Raji (cell line): ENCODE data around the gene TGM4.

Experiments used
- POLR2A ChIP-seq: IDR thresholded peaks from 2 replicates; pipeline ENCODE4 v1.6.1; 2011; ENCODE audit warnings: low read depth, low read length, control low read depth; ENCODE audit not compliant: insufficient read depth

Gene TGM4

GRCh38 chr3:44899683-44900367 is 25.4 kb downstream of the TGM4 start:
- TF ChIP-seq POLR2A = no peak

- TF ChIP-seq POLR2A = no peak
Observed at GRCh38 chr3:44902628-44903027, 28.2 kb downstream of the TGM4 start.

- TF ChIP-seq POLR2A = no peak
Observed at GRCh38 chr3:44903314-44903713, 28.9 kb downstream of the TGM4 start.

GRCh38 chr3:44903751-44904150 is 29.3 kb downstream of the TGM4 start:
- no peak for TF ChIP-seq POLR2A

GRCh38 chr3:44905446-44906157 is 31.2 kb downstream of the TGM4 start:
- TF ChIP-seq POLR2A = no peak

GRCh38 chr3:44906997-44907396 is 32.6 kb downstream of the TGM4 start:
- no peak for TF ChIP-seq POLR2A

- TF ChIP-seq POLR2A = no peak
Observed at GRCh38 chr3:44907612-44908011, 33.2 kb downstream of the TGM4 start.

GRCh38 chr3:44909063-44909462 is 34.7 kb downstream of the TGM4 start:
- no peak for TF ChIP-seq POLR2A

GRCh38 chr3:44910693-44911092 is 36.3 kb downstream of the TGM4 start:
- TF ChIP-seq POLR2A = no peak

GRCh38 chr3:44913868-44914468 is 39.6 kb downstream of the TGM4 start:
- no peak for TF ChIP-seq POLR2A

GRCh38 chr3:44914936-44915335 is 40.5 kb downstream of the TGM4 start:
- no peak for TF ChIP-seq POLR2A

- TF ChIP-seq POLR2A = no peak
Observed at GRCh38 chr3:44915702-44916438, 41.5 kb downstream of the TGM4 start.

GRCh38 chr3:44918087-44918486 is 43.7 kb downstream of the TGM4 start:
- no peak for TF ChIP-seq POLR2A

- TF ChIP-seq POLR2A = no peak
Observed at GRCh38 chr3:44918581-44918980, 44.2 kb downstream of the TGM4 start.

GRCh38 chr3:44920081-44920480 is 45.7 kb downstream of the TGM4 start:
- TF ChIP-seq POLR2A = no peak
